22Rv1 (cell line): Measurements from ENCODE around the gene CYB5B.

ENCODE experiments used
- ZFX ChIP-seq: fragments of 450-650 bp; IDR thresholded peaks from 2 replicates; pipeline ENCODE4 v1.6.1; 2017; ENCODE audit warnings: antibody characterized with exemption, borderline replicate concordance
- TF ChIP-seq, protein P1 (sequence below): fragments of 450-650 bp; IDR thresholded peaks from 2 replicates; pipeline ENCODE4 v1.5.1; 2017; ENCODE audit warnings: mild to moderate bottlenecking

DNA sequence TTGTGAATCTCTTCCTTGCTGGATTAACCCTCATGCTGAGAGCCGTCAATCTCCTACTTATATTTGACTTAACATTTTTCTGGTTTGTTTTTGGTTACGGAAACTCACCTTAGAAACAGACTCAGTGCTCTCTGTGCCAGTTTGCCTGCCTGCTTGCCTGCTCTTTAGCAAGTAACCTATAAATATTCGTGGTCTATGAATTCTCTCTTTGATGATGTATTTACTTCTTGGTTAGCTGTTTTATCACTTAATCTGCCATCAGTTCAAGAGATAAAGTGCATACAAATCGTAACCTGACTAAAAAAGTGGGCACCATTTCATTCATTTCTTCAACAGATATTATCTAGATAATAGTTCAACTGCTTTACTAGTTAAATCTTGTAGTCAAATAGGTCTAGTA lies 26.7 kb downstream of the CYB5B start:
- TF ChIP-seq, protein P1, sequence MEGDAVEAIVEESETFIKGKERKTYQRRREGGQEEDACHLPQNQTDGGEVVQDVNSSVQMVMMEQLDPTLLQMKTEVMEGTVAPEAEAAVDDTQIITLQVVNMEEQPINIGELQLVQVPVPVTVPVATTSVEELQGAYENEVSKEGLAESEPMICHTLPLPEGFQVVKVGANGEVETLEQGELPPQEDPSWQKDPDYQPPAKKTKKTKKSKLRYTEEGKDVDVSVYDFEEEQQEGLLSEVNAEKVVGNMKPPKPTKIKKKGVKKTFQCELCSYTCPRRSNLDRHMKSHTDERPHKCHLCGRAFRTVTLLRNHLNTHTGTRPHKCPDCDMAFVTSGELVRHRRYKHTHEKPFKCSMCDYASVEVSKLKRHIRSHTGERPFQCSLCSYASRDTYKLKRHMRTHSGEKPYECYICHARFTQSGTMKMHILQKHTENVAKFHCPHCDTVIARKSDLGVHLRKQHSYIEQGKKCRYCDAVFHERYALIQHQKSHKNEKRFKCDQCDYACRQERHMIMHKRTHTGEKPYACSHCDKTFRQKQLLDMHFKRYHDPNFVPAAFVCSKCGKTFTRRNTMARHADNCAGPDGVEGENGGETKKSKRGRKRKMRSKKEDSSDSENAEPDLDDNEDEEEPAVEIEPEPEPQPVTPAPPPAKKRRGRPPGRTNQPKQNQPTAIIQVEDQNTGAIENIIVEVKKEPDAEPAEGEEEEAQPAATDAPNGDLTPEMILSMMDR = no peak
- TF ChIP-seq ZFX = no peak
